PC-9 (cell line): Measurements from ENCODE around the gene IFI27. TPM values are rescaled to one million over a fixed set of nuclear protein-coding genes. Genes with fewer than 3 reads are reported as not detected.
"Not testable (repeated sequence)": the region's sequence is repeated elsewhere in the genome, so short reads cannot be mapped to it uniquely, and the experiment has no call there.

Experiments
- Bru-seq: library from RNA; stranded (reverse); fragments of 400-500 nt; gene quantifications from one replicate; lab custom pipeline; 2021; lab: Mats Ljungman, UMichigan
- BruChase-seq, 2 experiments: library from RNA; stranded (reverse); fragments of 400-500 nt; gene quantifications; one replicate each; lab custom pipeline; 2021; lab: Mats Ljungman, UMichigan
- BruUV-seq: library from RNA; stranded (reverse); fragments of 400-500 nt; replicated peaks from 2 replicates; lab custom pipeline; 2021; lab: Mats Ljungman, UMichigan
- CTCF ChIA-PET: fragments of 300-600 bp; sonication (Branson Sonifier 250); formaldehyde crosslinking; loops from one replicate; lab custom pipeline; 2022; ENCODE audit warnings: antibody characterized with exemption; lab: Charles Lee
- POLR2A ChIA-PET: fragments of 300-600 bp; sonication (Branson Sonifier 250); formaldehyde crosslinking; loops from one replicate; lab custom pipeline; 2022; ENCODE audit warnings: antibody characterized with exemption; ENCODE audit not compliant: unreplicated experiment; lab: Charles Lee
- DNase-seq, 2 experiments: peaks; one replicate each; pipeline versions ENCODE4 v3.0.0 to v3.0.0-alpha.2; 2015 to 2022; ENCODE audit warnings: mixed read lengths in 1 of 2
- H2AFZ ChIP-seq: fragments of 200-600 bp; sonication (generic); 2 replicates; pipeline ENCODE4 v1.8.1; 2017; ENCODE audit warnings: antibody characterized with exemption
- H3F3A ChIP-seq: fragments of 200-600 bp; sonication (generic); 2 replicates; pipeline ENCODE4 v1.8.1; 2017; ENCODE audit warnings: antibody characterized with exemption, mild to moderate bottlenecking, low read depth; ENCODE audit not compliant: insufficient read depth
- H3K27ac ChIP-seq: fragments of 200-600 bp; sonication (generic); 2 replicates; pipeline ENCODE4 v1.6.1; 2016; ENCODE audit warnings: mixed run types
- H3K27me3 ChIP-seq: fragments of 200-600 bp; sonication (generic); 2 replicates; pipeline ENCODE4 v1.6.1; 2016; ENCODE audit warnings: low read depth, mixed run types; ENCODE audit not compliant: insufficient read depth
- H3K36me3 ChIP-seq: fragments of 200-600 bp; sonication (generic); 2 replicates; pipeline ENCODE4 v1.6.1; 2016; ENCODE audit warnings: low read depth, mixed run types
- H3K4me1 ChIP-seq: fragments of 200-600 bp; sonication (generic); replicated peaks from 2 replicates; pipeline ENCODE4 v1.6.1; 2016; ENCODE audit warnings: mixed run types; ENCODE audit not compliant: insufficient read depth
- H3K4me2 ChIP-seq: fragments of 200-600 bp; sonication (generic); 2 replicates; pipeline ENCODE4 v1.6.1; 2017; ENCODE audit warnings: mixed run types
- H3K4me3 ChIP-seq: fragments of 200-600 bp; sonication (generic); 2 replicates; pipeline ENCODE4 v1.6.1; 2016; ENCODE audit warnings: mixed run types
- H3K79me2 ChIP-seq: fragments of 200-600 bp; sonication (generic); 2 replicates; pipeline ENCODE4 v1.6.1; 2017; ENCODE audit warnings: low read depth, mixed run types
- H3K9me2 ChIP-seq: fragments of 200-600 bp; sonication (generic); 2 replicates; pipeline ENCODE4 v1.8.1; 2017; ENCODE audit warnings: mild to moderate bottlenecking; ENCODE audit not compliant: insufficient read depth
- H3K9me3 ChIP-seq: fragments of 200-600 bp; sonication (generic); 2 replicates; pipeline ENCODE4 v1.8.1; 2016; ENCODE audit warnings: low read depth; ENCODE audit not compliant: insufficient read depth
- H4K20me1 ChIP-seq: fragments of 200-600 bp; sonication (generic); 2 replicates; pipeline ENCODE4 v1.8.1; 2017; ENCODE audit not compliant: insufficient read depth
- CTCF ChIP-seq: fragments of 200-600 bp; sonication (generic); conservative IDR thresholded peaks from 2 replicates; pipeline ENCODE4 v1.6.1; 2017; ENCODE audit warnings: mixed run types, antibody characterized with exemption, mild to moderate bottlenecking, moderate library complexity
- EZH2 ChIP-seq: fragments of 200-600 bp; sonication (generic); IDR thresholded peaks from 2 replicates; pipeline ENCODE4 v1.8.0; 2017; ENCODE audit warnings: antibody characterized with exemption, low read depth
- intact Hi-C: fragments of 100-400 bp; cut with micrococcal nuclease; formaldehyde crosslinking; loops from one replicate; pipeline ENCODE4 v1.10.0; 2022; ENCODE audit not compliant: unreplicated experiment
- long read RNA-seq: library from polyadenylated mRNA; stranded (forward); transcript quantifications from one replicate; pipeline ENCODE4 v2.0.0, GENCODE V29; 2022
- total RNA-seq: library from RNA; stranded (reverse); gene quantifications from 2 replicates; pipeline ENCODE4 v1.2.3, GENCODE V29; 2021

Gene IFI27
- total RNA-seq (0.83 and 1.1 TPM in 2 replicates), Bru-seq, nascent RNA (percentile 22 among the genes with signal in this experiment), BruChase-seq, experiment 1, labeled RNA remaining after a 2-hour chase (percentile 29 among the genes with signal in this experiment), BruChase-seq, experiment 2, labeled RNA remaining after a 6-hour chase (percentile 31 among the genes with signal in this experiment)
- long read RNA-seq, partial matches to known transcripts = 0 of 2 reads
- long read RNA-seq, other reads (novel, unspliced or antisense) = 0 of 2 reads

GRCh38 chr14:94110552-94111181, at the start of gene IFI27:
Gene IFI27, plus strand, starts transcription at chr14:94110736.
- Histone ChIP-seq H3K9me2 (no peaks in the 10 kb centered on the region), H3K4me2 (no peak within 1 kb of the TSS), H3K27me3 (0 out of 2 replicates have a peak, but pooled peaks cover 2% of the 10 kb centered on the region), H3K4me3 (no peak within 1 kb of the TSS), H3K36me3 (no peaks in the 10 kb centered on the region), H4K20me1 (no peaks in the 10 kb centered on the region), H3K27ac (no peak within 1 kb of the TSS), H3F3A (no peaks in the 10 kb centered on the region), H3K79me2 (no peaks in the 10 kb centered on the region), H3K4me1 (no peaks in the 10 kb centered on the region), H3K9me3 (no peaks in the 10 kb centered on the region), H2AFZ (no peak within 1 kb of the TSS)
- BruUV-seq = no TSS peak
- ChIA-PET CTCF (no interaction called here), POLR2A (interaction anchor here (0.7 kb wide), 1 partner anchor 11 kb away, joined by 4 read pairs; no protein-coding TSS in a partner anchor)
- TF ChIP-seq EZH2 (no peak), CTCF (no peak)
- intact Hi-C loops = no loop called here
- DNase-seq = peak in 1 of 2 experiments; percentile 10

- Histone ChIP-seq H3K4me2 (no peak overlapping the region; the same call in 1 of the 2 replicates), H3K4me1 (peaks cover 10% of the 10 kb centered on the region; the same call in 1 of the 2 replicates), H3K9me2 (no peaks in the 10 kb centered on the region), H3F3A (no peaks in the 10 kb centered on the region), H3K79me2 (peaks cover 21% of the 10 kb centered on the region), H3K36me3 (0 out of 2 replicates have a peak, but pooled peaks cover 3% of the 10 kb centered on the region), H3K9me3 (no peaks in the 10 kb centered on the region), H2AFZ (no peak overlapping the region), H3K4me3 (no peak overlapping the region), H3K27me3 (no peaks in the 10 kb centered on the region), H4K20me1 (no peaks in the 10 kb centered on the region), H3K27ac (peak overlapping the region; percentile 37; the same call in 1 of the 2 replicates)
- ChIA-PET POLR2A (no interaction called here), CTCF (no interaction called here)
- TF ChIP-seq CTCF (no peak), EZH2 (no peak)
- DNase-seq = peak in 1 of 2 experiments; percentile 31
- BruUV-seq = no TSS peak
- intact Hi-C loops = no loop called here
Measured at GRCh38 chr14:94062344-94062940, 48.1 kb upstream of the IFI27 start.

GRCh38 chr14:94066089-94066676, 44.4 kb upstream of the IFI27 start:
- Histone ChIP-seq H3K79me2 (peaks cover 57% of the 10 kb centered on the region), H3K36me3 (0 out of 2 replicates have a peak, but pooled peaks cover 3% of the 10 kb centered on the region), H3K9me3 (no peaks in the 10 kb centered on the region), H3F3A (no peaks in the 10 kb centered on the region), H2AFZ (no peak overlapping the region), H3K4me2 (no peak overlapping the region), H3K27me3 (no peaks in the 10 kb centered on the region), H3K4me3 (no peak overlapping the region), H4K20me1 (no peaks in the 10 kb centered on the region), H3K9me2 (no peaks in the 10 kb centered on the region), H3K4me1 (peaks cover 10% of the 10 kb centered on the region; the same call in 1 of the 2 replicates), H3K27ac (no peak overlapping the region)
- TF ChIP-seq EZH2 = no peak
- no peak for TF ChIP-seq CTCF
- ChIA-PET POLR2A (no interaction called here), CTCF (no interaction called here)
- no TSS peak for BruUV-seq
- intact Hi-C loops = no loop called here
- DNase-seq = peak in 1 of 2 experiments; percentile 32

GRCh38 chr14:94072076-94072475, 38.5 kb upstream of the IFI27 start:
- H3K9me3 ChIP-seq = not testable (repeated sequence)

More at GRCh38 chr14:94072076-94072475, 38.5 kb upstream of the IFI27 start:
- CTCF ChIA-PET, H3F3A ChIP-seq, H3K4me1 ChIP-seq, H4K20me1 ChIP-seq, H2AFZ ChIP-seq, H3K27me3 ChIP-seq, BruUV-seq, POLR2A ChIA-PET, H3K9me2 ChIP-seq, intact Hi-C loops, H3K4me3 ChIP-seq, DNase-seq, H3K4me2 ChIP-seq, H3K27ac ChIP-seq, H3K36me3 ChIP-seq: not testable (repeated sequence)
- H3K79me2 ChIP-seq = peaks cover 95% of the 10 kb centered on the region
